NCI-H1092 (cell line): ENCODE measurements around the gene LRRTM4.
"Not testable (repeated sequence)": the region's sequence is repeated elsewhere in the genome, so short reads cannot be mapped to it uniquely, and the experiment has no call there.

ENCODE experiments used
- DNase-seq: peaks from one replicate; lab custom pipeline; 2025; lab: John Stamatoyannopoulos, UW

The LRRTM4 gene

GRCh38 chr2:76733736-76734135, 788.4 kb downstream of the LRRTM4 start:
- DNase-seq: no peak

DNA sequence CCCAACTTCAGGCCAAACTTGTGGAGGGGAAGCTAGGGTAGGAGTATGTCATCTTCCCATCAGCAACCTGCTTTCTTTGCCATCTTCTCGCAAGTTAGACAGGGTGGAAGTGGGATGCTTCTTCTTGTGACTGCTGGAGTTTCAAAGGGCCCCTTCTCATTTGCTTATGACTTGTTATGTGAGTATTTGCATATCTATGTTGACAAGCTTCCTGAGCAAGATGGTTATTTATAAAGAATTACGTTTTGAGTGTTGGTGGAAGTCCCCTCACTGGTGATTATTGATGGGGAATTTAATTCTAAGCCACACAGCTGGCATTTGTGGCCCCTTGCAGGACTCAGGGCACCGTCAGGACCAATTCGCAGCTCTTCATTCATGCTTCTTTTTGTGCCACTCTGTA, 791.0 kb downstream of the LRRTM4 start:
- DNase-seq: no peak

DNA sequence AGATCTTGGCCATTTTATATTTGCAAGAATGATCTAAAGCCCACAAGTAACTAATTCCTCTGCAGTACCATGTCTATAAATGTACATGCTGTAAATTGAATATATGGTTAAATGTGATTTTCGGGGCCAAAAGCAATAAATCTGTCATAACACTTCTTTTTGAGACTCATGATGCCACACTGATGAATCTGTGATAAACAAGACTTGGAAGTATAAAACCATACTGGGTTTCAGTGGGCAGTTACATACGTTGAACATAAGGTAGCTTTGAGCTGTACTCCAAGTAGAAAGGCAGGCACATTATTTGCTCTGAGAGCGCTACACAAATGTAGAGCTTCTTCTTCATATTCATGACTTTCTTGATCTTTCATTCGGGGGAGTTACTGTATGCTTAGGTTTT, 792.2 kb downstream of the LRRTM4 start:
- no peak for DNase-seq

- no peak for DNase-seq
Observed at GRCh38 chr2:76721226-76721625, 801.0 kb downstream of the LRRTM4 start.

- no peak for DNase-seq
Observed at GRCh38 chr2:76713312-76713711, 808.9 kb downstream of the LRRTM4 start.

- DNase-seq: no peak
Observed at GRCh38 chr2:76711490-76711889, 810.7 kb downstream of the LRRTM4 start.

DNA sequence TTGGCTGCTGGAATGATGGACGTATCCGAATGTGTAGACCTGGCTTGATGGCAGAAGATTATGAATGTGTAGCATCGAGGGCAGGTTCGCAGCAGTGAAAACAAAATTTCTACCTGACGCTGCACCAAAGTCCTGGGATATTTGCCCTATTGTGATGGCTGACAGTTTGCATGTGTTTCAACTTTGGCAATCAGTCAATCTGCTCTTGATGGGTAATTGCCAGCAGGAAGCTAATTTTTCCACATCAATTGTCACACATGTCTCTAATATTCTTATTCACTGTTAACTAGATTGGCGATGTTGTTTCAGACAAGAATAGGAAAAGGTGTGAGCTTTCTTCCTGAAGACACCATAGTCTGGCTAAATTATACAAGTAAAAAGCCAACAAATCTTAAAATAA, 821.3 kb downstream of the LRRTM4 start:
- DNase-seq: no peak

- not testable (repeated sequence) for DNase-seq
Observed at GRCh38 chr2:76697998-76698713, 824.0 kb downstream of the LRRTM4 start.
